Midbrain (tissue), 1 donor: ENCODE data around the gene VAMP5.
"Not testable (repeated sequence)": the region's sequence is repeated elsewhere in the genome, so short reads cannot be mapped to it uniquely, and the experiment has no call there.

Source experiments
- DNase-seq: peaks from one replicate; lab custom pipeline; 2025; lab: John Stamatoyannopoulos, UW

Gene VAMP5, protein sequence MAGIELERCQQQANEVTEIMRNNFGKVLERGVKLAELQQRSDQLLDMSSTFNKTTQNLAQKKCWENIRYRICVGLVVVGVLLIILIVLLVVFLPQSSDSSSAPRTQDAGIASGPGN

DNA sequence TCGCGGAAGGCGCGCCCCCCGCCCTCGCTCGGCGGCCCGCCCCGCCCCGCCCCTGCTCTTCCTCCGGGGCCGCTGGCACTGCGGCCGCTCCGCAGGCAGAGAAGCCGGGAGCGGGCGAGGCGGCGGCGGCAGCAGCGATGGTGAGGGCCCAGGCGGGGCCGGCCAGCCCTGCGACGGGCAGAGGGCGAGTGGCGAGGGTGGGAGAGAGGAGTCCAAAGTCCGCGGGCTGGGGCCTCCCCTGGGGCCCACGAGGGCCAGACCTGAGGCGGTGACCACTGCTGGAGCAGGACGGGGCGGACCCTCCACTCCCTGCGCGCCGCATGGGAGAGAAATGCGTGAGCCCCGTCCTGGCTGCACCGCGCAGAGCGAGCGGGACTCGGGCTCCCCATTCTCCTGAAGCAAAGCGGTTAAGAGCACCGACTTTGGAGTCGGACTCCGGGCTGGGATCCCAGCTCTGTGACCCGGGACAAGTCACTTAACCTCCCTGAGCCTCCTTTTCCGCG lies at the start of gene VAMP5:
Gene VAMP5 (plus strand): TSS at position 78 of the 503 bp plus-strand sequence. CDS start 60 bp downstream, at position 138.
- no peak for DNase-seq

DNA sequence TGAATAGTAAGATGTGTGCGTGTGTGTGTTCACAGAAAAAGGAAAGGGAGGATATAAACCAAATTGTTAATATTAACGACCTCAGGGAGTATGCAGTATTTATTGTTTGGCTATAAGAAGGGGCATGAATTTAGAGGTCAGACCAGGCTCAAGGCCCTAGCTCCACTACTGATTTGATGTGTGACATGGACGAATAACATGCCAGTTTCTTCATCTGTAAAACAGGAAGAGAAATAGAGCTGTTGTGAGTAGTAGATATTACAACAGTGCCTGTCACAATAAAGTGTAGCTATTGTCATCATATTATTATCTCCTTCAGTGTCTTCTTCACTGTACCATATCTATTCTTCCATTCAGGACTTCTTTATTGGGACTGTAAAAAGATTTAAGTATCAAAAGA lies 49.4 kb upstream of the VAMP5 start:
- DNase-seq: no peak

DNA sequence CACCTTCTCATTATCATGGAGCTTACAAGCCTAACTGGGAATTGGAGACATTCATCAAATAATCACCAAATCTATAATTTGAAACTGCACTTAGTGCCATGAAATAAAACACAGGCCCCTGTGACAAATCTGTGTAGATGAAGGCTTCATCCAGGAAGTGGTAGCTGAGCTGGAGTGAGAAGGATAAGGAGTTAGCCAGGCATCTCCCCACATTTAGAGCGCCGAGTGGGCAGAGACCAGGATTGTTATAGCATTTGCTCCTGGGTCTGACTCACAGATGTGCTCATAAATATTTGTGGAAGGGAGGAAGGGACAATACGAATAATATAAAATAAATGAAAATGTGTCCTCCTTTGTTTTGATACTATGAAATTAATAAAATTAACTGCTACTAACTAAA lies 47.8 kb upstream of the VAMP5 start:
- no peak for DNase-seq

DNA sequence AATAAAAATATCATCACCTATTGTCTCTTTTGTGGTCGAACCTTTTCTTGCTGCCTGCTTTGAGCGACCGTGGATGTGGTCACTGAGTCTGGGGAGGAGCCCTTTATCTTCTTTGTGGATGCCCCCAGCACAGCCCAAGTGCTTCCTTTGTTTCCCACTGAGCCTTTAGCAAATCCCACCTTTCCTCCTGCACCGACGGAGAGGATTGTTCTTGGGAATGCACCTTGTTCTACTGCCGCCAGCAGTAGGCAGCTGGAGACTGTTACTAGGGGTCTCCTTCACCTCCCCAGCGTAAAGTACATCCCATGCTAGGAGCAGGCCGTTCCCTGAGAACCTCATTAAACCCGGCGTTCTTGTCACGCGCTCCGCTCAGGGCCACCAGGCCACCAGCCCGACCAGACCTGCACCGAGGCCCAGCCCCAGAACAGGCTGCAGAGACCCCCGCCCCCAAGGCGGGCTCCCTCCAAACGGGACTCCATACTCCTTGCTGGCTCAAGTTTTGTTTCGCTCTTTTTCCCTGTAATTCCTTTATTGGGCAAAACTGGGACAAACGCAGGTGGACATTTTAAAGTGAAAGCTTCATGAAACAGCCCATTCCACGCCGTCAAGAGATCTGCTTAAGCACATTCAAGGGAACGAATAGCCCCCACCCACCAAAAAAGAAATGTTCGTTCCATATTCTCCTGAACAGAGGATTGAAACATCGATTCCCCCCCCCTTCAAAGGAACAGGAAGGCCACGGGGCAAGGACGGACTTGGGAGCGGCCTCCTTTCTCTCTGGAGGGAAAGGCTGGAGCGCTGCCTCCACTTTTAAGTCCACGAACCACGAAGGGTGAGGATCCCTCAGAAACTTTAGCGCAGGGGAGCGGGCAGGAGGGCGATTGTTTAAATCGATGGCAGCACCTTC lies 46.4 kb upstream of the VAMP5 start:
- DNase-seq: peak; percentile 83

DNA sequence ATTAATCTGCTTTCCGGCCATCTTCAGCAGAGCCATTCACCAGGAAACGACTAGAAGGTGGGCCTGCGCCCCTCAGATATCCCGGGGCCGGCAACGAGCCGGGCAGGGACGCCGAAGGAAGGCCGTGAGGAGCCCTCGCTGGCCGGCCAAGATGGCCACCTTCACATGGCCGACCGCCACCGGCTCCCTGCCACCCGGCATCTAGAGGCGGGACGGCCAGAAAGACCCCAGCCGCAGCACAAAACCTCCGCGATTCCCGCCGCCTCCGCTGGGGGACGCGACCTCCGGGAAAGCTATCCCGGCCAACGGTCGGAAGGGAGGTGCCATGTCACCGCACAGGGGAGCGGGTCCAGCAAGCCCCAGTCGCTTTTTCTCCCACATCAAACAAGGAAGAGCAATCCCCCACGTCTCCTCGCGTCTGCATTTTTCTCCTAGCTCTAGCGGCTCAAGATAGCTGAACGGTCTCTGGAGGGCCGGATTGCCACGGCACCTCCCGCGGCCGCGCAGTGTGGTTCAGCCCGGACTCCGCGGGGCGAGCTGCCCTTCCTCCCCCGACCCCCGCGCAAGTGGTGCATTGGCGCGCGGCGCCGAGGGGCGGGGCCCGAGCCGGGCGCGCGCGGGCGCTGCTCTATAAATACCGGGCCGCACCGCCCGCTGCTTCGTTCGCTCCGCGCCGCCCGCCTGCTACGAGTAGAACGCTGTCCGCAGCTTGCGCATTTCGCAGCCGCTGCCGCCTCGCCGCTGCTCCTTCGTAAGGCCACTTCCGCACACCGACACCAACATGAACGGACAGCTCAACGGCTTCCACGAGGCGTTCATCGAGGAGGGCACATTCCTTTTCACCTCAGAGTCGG lies 45.5 kb upstream of the VAMP5 start, which contains the start of gene MAT2A:
Gene MAT2A (plus strand): TSS at position 662 of the 854 bp plus-strand sequence. CDS start 120 bp downstream, at position 782.
- peak; percentile 97 for DNase-seq

DNA sequence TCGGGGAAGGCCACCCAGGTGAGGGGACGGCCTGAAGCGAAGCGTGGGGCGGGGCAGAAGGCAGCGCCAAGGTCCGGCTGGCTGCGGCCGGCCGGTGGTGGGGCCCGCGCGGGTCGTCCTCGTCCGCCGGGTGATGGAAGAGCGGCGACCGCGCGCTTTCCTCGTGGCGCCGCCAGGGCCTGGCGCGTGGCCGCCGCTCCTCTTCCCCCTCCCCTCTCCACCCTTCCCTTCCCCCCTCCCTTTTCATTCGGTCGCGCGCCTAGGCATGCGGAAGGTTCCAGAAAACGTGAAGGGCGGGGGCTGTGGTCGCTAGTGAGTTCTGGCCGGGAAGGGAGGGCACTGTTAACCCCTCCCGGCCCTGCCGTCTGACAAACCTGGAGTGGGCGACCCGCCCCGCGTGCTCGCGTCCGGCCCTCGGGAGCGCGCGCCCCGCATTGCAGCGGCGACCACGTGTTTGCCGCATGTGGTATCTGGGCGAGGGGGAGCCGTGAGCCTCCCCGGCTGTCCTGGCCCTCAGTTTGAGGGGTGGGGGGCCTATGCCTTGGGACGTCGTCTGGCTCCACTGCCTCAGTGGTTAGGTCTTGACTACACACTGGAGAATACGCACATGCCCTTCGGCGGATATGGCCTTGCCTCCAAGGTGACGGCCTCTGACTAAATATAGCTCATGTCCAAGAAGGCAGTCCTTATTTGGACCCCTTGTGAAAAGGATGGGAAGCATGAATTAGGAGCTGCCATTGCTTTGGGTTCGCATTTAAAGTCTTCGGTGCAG lies 44.7 kb upstream of the VAMP5 start:
- DNase-seq: peak; percentile 72

DNA sequence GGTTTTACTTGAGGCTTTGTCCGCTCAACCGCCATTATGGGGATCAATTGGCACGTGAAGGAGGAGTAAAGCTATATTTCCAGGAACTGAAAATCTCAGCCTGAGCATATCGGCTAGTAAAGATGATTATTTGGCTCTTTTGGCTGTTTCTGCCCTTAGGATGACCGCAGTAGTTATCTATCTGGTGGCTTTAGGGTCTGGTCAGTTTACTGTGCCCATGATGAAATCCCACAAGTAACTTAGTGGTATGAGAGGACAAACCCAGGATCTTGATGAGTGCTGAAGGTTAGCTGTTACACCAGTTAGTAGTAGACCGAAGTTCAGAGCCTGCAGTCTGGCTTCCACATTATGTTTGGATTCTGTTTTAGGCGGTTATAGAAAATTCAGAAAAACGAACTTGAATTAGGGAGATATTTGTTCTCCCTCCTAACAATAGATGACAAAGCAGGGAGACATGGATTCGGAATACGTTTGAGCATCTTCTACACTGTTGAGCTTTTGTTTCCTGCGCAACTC lies 44.0 kb upstream of the VAMP5 start:
- DNase-seq: no peak

DNA sequence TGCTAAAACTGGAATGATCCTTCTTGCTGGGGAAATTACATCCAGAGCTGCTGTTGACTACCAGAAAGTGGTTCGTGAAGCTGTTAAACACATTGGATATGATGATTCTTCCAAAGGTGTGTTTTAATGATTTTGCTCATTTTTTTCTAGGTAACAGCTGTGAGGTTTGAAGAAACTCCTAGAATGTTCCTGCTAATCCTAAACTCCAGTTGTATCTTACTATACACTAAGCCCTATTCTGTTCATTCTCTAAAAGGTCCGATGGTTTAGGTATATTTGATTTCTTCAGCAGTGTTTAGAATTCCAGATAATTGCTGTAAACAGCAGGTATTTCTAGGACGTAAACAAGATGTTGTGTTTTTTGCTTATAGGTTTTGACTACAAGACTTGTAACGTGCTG lies 43.0 kb upstream of the VAMP5 start:
- DNase-seq: no peak

DNA sequence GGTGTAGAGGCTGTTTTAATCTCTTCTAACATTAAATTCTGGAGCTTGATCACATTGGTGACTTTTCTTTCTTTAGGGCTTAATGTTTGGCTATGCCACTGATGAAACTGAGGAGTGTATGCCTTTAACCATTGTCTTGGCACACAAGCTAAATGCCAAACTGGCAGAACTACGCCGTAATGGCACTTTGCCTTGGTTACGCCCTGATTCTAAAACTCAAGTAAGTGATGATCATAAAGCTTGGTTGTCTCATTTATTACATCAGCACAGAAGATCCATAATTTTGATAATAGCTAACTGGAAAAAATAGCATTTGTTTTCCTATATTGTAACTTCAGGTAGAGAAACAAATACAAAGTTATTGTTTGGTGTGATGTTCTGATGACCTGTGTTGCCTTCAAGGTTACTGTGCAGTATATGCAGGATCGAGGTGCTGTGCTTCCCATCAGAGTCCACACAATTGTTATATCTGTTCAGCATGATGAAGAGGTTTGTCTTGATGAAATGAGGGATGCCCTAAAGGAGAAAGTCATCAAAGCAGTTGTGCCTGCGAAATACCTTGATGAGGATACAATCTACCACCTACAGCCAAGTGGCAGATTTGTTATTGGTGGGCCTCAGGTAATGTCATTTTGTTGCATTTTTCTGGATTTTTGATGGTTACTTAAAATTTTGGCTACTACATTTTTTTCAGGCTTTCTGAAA lies 42.3 kb upstream of the VAMP5 start:
- DNase-seq: no peak

DNA sequence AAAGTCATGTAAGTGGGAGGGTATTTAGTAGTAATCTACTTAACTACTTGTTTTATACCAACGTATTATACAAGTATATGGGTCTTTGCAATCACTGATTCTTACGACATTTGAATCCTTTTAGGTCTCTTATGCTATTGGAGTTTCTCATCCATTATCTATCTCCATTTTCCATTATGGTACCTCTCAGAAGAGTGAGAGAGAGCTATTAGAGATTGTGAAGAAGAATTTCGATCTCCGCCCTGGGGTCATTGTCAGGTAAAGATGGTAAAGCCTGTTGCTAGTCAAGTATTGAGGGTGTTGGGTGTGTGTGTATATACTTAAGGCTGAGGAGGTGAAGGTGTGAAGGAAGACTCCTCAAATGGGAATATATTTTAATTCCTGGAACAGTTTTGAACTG lies 41.5 kb upstream of the VAMP5 start:
- DNase-seq: no peak

DNA sequence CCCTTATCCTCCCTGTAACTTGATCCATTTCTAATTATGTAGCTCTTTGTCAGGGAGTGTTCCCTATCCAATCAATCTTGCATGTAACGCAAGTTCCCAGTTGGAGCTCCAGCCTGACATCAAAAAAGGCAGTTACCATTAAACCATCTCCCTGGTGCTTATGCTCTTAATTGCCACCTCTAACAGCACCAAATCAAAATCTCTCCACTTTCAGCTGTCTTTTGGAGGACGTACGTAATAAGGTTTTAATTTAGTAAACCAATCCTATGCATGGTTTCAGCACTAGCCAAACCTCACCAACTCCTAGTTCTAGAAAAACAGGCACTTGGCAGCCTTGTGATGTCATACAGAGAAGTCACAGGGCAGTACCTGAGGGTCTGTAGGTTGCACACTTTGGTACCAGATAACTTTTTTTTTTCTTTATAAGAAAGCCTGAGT lies 40.0 kb upstream of the VAMP5 start:
- DNase-seq: not testable (repeated sequence)

DNA sequence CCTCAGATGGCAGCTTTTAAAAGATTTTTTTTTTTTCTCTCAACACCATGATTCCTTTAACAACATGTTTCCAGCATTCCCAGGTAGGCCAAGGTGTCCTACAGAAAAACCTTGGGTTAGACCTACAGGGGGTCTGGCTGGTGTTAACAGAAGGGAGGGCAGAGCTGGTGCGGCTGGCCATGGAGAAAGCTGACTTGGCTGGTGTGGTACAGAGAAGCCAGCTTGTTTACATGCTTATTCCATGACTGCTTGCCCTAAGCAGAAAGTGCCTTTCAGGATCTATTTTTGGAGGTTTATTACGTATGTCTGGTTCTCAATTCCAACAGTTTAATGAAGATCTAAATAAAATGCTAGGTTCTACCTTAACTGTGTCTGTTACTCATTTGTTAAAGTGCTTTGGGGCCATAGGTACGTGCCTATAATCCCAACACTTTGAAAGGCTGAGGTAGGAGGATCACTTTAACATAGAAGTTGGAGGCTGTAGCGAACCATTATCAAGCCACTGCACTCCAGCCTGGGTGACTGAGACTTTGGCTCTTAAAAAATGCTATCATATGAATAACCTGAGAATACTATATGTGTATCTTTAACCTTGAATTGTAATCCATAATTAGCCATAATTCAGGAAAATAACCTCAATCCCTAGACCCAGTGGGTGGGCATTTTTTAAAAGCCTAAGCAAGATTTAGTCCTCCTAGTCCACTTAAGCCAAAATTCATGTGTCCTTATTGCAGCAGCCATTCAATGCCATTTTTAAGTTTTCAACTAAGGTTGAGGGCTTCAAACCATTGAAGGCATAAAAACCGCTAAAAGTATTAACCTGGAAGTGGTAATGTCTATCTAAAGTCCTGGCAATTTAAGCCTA lies 39.1 kb upstream of the VAMP5 start:
- not testable (repeated sequence) for DNase-seq

DNA sequence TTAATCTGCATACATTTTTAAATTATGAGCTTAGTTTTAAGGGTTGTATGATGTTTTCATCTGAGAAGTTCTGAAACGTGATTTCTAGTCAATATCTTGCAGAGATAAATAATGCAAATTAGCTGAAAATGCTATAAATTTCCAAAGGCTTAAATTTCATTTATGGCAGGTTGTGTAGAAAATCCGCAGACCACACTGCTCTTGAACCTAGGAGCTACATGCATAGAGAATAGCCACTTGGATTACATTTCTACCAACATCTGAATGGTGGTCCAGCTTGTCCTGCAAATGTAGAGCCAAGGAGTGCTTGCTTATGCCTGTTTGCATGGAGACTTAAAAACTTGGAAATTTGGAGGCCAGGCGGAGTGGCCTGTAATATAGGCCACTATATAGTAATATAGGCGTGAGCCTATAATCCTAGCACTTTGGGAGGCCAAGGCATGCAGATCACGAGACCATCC lies 38.4 kb upstream of the VAMP5 start:
- DNase-seq: no peak

DNA sequence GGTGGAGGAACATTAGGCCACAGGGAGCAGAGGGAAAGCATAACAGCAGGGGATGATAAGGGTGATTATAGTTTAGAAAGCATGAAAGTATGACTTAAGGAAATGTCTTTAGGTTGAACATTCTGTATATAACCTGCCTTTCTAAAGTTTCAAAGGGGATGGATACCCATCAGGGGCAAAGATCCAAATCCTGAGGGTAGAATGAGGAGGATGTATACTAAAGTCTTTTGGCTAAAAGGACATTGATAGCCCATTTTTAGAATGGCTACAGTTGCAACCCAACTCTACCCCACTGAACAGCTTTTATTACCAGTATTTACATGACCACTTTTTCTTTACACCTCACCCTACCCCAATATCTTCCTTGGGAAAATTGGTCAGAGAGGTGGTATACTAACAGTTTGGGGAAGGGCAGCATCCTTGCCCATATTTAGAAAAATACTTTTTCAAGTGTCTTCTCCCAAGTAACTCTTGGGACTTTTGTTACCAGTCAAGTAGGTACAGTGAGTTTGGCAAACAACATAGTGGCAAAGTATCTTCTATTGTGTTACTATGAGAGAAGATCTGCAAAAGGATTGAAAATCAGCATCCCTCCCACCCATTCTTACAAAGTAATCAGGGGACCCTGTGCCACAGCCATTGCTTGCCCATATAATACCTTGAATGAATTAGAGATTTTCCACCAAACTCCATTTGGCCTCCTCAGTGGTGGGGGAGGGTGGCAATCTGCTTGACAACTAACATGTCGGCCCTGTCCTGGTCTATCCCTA lies 37.0 kb upstream of the VAMP5 start:
- DNase-seq: no peak

DNA sequence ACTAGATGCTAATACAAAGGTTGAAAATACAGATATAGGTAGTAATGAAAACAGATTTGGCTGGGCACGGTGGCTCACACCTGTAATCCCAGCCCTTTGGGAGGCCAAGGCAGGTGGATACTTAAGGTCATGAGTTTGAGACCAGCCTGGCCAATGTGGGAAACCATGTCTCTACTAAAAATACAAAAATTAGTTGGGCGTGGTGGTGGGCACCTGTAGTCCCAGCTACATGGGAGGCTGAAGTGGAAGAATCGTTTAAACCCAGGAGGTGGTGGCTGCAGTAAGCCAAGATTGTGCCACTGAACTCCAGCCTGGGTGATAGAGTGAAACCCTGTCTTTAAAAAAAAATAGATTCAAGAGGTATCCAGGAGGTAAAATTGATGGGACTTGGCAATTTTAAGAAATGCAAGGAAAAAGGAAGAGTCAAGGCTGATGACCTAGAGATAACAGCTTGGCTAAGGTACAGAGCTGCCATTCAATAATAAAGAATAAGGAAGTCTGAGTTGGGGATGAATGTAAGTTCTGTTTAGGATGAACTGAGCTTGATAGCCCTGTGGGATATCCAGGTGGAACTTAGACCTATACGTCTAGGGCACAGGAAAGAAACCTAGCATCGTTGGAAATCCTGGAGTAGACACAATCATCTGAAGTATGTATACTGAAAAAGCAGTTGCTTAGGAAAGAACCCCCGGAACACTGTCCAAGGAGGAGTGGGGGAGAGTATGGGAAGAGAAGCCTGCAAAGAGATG lies 36.2 kb upstream of the VAMP5 start:
- DNase-seq: no peak

DNA sequence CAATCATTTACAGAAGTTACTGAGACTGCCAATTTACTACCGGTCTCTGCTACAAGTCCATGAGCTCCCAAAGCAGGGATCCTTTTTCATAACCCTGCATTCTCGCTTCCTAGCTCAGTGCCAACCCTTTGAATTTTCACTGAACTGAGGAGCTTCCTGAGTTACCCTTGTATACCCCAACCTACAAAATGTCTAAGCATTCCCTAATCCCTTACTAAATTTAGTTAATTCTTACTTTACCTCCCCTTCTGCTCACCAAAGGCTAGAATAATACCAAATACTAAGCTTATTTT lies 35.7 kb upstream of the VAMP5 start:
- DNase-seq: no peak

DNA sequence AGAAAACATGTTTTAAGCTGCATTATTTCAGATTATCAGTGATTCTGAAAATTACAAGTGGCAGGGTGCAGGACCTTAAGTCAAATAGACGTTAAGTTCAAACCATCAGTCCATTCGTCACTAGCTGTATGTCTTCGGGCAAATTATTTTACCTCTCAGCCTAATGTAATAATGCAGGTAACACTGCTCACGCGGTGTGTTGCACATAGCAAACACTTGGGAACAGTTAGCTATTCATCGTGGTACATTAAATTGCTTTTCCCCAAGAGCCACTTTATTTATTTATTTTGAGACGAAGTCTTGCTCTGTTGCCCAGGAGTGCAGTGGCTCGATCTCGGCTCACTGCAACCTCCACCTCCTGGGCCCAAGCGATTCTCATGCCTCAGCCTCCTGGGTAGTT lies 35.1 kb upstream of the VAMP5 start:
- DNase-seq: no peak

DNA sequence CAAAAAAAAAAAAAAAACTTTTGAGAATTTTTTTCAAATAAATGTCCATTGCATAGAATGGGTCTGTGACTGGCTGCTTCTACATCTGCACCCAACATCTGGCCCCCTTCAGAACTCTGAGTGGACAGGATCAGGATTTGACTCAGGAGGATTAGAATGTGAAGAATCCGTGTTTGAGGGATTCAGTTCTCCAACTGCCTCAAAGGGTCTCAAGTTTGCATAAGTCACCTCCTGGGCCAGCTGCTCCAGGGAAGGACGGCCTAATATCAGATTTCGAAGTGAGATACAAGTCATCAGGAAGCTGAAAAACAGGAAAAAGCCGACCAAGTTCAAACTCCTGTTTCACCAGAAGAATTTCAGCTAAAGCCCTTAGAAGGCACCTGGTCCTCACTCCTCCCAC lies 34.4 kb upstream of the VAMP5 start:
- DNase-seq: no peak
